SK-N-SH (cell line): Measurements from ENCODE around the gene PARN. TPM values are rescaled to one million over a fixed set of nuclear protein-coding genes. Genes with fewer than 3 reads are reported as not detected.

Experiments
- CTCF ChIA-PET: fragments of 300-600, 350-600 bp; formaldehyde crosslinking; extraction: SDS; loops from one replicate; lab custom pipeline; 2021; lab: Yijun Ruan, JAX
- POLR2A ChIA-PET: fragments of 350-600 bp; sonication (Branson Sonifier 250); formaldehyde crosslinking; extraction: SDS; loops from one replicate; lab custom pipeline; 2020; ENCODE audit warnings: antibody characterized with exemption, inconsistent platforms; lab: Yijun Ruan, JAX
- DNase-seq: peaks from one replicate; pipeline ENCODE4 v3.0.0; 2012
- H2AFZ ChIP-seq: fragments of 200-600 bp; sonication (generic); 2 replicates; pipeline ENCODE4 v1.8.1; 2016; ENCODE audit warnings: antibody characterized with exemption, mild to moderate bottlenecking, low read depth
- H3F3A ChIP-seq: fragments of 200-600 bp; sonication (generic); replicated peaks from 2 replicates; pipeline ENCODE3; 2016; ENCODE audit warnings: antibody characterized with exemption, mild to moderate bottlenecking; ENCODE audit not compliant: insufficient read depth
- H3K27ac ChIP-seq, 2 experiments: fragments of 200-500 bp in 1 of 2; fragments of 200-600 bp in 1 of 2; sonication (Bioruptor generic) in 1 of 2; sonication (generic), shearing (Covaris generic) in 1 of 2; 2 replicates each; pipeline versions ENCODE4 v1.5.1 to v1.6.1; 2014 to 2016; ENCODE audit warnings: low read depth in 2 of 2, inconsistent platforms in 1 of 2, low read length in 1 of 2, mild to moderate bottlenecking in 1 of 2, mixed read lengths in 1 of 2
- H3K27me3 ChIP-seq: fragments of 200-600 bp; sonication (generic), shearing (Covaris generic); 2 replicates; pipeline ENCODE4 v1.6.1; 2016; ENCODE audit warnings: mixed run types; ENCODE audit not compliant: insufficient read depth
- H3K36me3 ChIP-seq, 2 experiments: fragments of 200-500 bp in 1 of 2; fragments of 200-600 bp in 1 of 2; sonication (Bioruptor generic) in 1 of 2; sonication (generic) in 1 of 2; replicated peaks in 1 of 2; 2 replicates each; pipeline versions ENCODE3 to v1.5.1; 2014 to 2016; ENCODE audit warnings: low read length in 1 of 2, mild to moderate bottlenecking in 1 of 2; ENCODE audit not compliant: insufficient read depth in 2 of 2, control insufficient read depth in 1 of 2
- H3K4me1 ChIP-seq, 2 experiments: fragments of 200-500 bp in 1 of 2; fragments of 200-600 bp in 1 of 2; sonication (Bioruptor generic) in 1 of 2; sonication (generic), shearing (Covaris generic) in 1 of 2; 2 replicates each; pipeline versions ENCODE4 v1.5.1 to v1.6.1; 2014 to 2016; ENCODE audit warnings: low read depth in 1 of 2, low read length in 1 of 2, mixed run types in 1 of 2; ENCODE audit not compliant: insufficient read depth in 2 of 2, control insufficient read depth in 1 of 2
- H3K4me2 ChIP-seq: fragments of 200-600 bp; sonication (generic), shearing (Covaris generic); 2 replicates; pipeline ENCODE4 v1.6.1; 2017; ENCODE audit warnings: mixed run types
- H3K4me3 ChIP-seq, 2 experiments: fragments of 200-500 bp in 1 of 2; fragments of 200-600 bp in 1 of 2; sonication (Bioruptor generic) in 1 of 2; sonication (generic), shearing (Covaris generic) in 1 of 2; 2 replicates each; pipeline versions ENCODE4 v1.5.1 to v1.8.1; 2014 to 2016; ENCODE audit warnings: low read depth in 2 of 2, inconsistent platforms in 1 of 2, low read length in 1 of 2, mild to moderate bottlenecking in 1 of 2, mixed read lengths in 1 of 2, moderate library complexity in 1 of 2
- H3K79me2 ChIP-seq: fragments of 200-600 bp; sonication (generic); 2 replicates; pipeline ENCODE4 v1.8.1; 2017; ENCODE audit warnings: mild to moderate bottlenecking; ENCODE audit not compliant: insufficient read depth
- H3K9ac ChIP-seq: fragments of 200-600 bp; sonication (generic); 2 replicates; pipeline ENCODE4 v1.6.1; 2017; ENCODE audit warnings: mixed run types
- H3K9me2 ChIP-seq: fragments of 200-600 bp; sonication (generic); 2 replicates; pipeline ENCODE4 v1.6.1; 2017; ENCODE audit warnings: mixed run types
- H3K9me3 ChIP-seq: fragments of 200-600 bp; sonication (generic); 2 replicates; pipeline ENCODE4 v1.6.1; 2017; ENCODE audit warnings: mixed run types, mild to moderate bottlenecking, moderate library complexity
- H4K20me1 ChIP-seq: fragments of 200-600 bp; sonication (generic); 2 replicates; pipeline ENCODE4 v1.6.1; 2017; ENCODE audit warnings: mild to moderate bottlenecking, mixed run types; ENCODE audit not compliant: insufficient read depth
- CHD2 ChIP-seq: fragments of 150-350 bp; IDR thresholded peaks from 2 replicates; pipeline ENCODE4 v1.6.1; 2018; ENCODE audit warnings: low read length; ENCODE audit not compliant: partially characterized antibody
- ELF1 ChIP-seq: IDR thresholded peaks from 2 replicates; pipeline ENCODE4 v1.4.0; 2012
- EP300 ChIP-seq, 2 experiments: IDR thresholded peaks; 2 replicates each; pipeline versions ENCODE4 v1.4.0 to v1.6.1; 2012; ENCODE audit warnings: borderline replicate concordance in 1 of 2, low read depth in 1 of 2, low read length in 1 of 2
- EZH2phosphoT487 ChIP-seq: fragments of 200-600 bp; sonication (generic); IDR thresholded peaks from 2 replicates; pipeline ENCODE4 v1.6.1; 2017; ENCODE audit warnings: low read depth, mixed run types, mild to moderate bottlenecking, antibody characterized with exemption, moderate library complexity, borderline replicate concordance
- FOSL2 ChIP-seq: IDR thresholded peaks from 2 replicates; pipeline ENCODE4 v1.4.0; 2012; ENCODE audit warnings: low read depth, mild to moderate bottlenecking, moderate library complexity, borderline replicate concordance
- FOXJ3 ChIP-seq: sonication (generic); formaldehyde crosslinking; IDR thresholded peaks from 2 replicates; pipeline ENCODE4 v1.5.1; 2020; ENCODE audit warnings: mild to moderate bottlenecking, missing genetic modification reagents
- FOXM1 ChIP-seq: IDR thresholded peaks from 2 replicates; pipeline ENCODE4 v1.4.0; 2012; ENCODE audit warnings: low read depth, mild to moderate bottlenecking
- GABPA ChIP-seq: IDR thresholded peaks from 2 replicates; pipeline ENCODE4 v1.4.0; 2012; ENCODE audit warnings: low read depth, mild to moderate bottlenecking
- GATA2 ChIP-seq: sonication (generic); formaldehyde crosslinking; IDR thresholded peaks from 2 replicates; pipeline ENCODE4 v1.5.0; 2020; ENCODE audit warnings: mild to moderate bottlenecking, missing genetic modification reagents
- JUND ChIP-seq: IDR thresholded peaks from 2 replicates; pipeline ENCODE4 v1.4.0; 2012
- MXI1 ChIP-seq: IDR thresholded peaks from 2 replicates; pipeline ENCODE4 v1.6.1; 2012; ENCODE audit warnings: mild to moderate bottlenecking, low read depth, low read length, improper control_type of control experiment
- NFIC ChIP-seq: IDR thresholded peaks from 2 replicates; pipeline ENCODE4 v1.4.0; 2012; ENCODE audit warnings: borderline replicate concordance
- RAD21 ChIP-seq: IDR thresholded peaks from 2 replicates; pipeline ENCODE4 v1.6.1; 2012; ENCODE audit warnings: mild to moderate bottlenecking, low read length
- RCOR1 ChIP-seq: fragments of 150-350 bp; IDR thresholded peaks from 2 replicates; pipeline ENCODE4 v1.6.1; 2017; ENCODE audit warnings: antibody characterized with exemption, low read length
- SMC3 ChIP-seq: IDR thresholded peaks from 2 replicates; pipeline ENCODE4 v1.6.1; 2012; ENCODE audit warnings: low read depth, low read length, improper control_type of control experiment
- TAF1 ChIP-seq: IDR thresholded peaks from 2 replicates; pipeline ENCODE4 v1.6.1; 2012; ENCODE audit warnings: low read depth, mild to moderate bottlenecking, low read length, moderate library complexity, borderline replicate concordance
- TCF12 ChIP-seq: IDR thresholded peaks from 2 replicates; pipeline ENCODE4 v1.4.0; 2012
- TEAD4 ChIP-seq: IDR thresholded peaks from 2 replicates; pipeline ENCODE4 v1.4.0; 2012; ENCODE audit warnings: mild to moderate bottlenecking, borderline replicate concordance; ENCODE audit not compliant: insufficient read depth
- YY1 ChIP-seq: IDR thresholded peaks from 2 replicates; pipeline ENCODE4 v1.4.0; 2012; ENCODE audit warnings: low read depth, mild to moderate bottlenecking
- WGBS: methylation state at CpG from one replicate; pipeline ENCODE4 v1.1.6; 2017; ENCODE audit warnings: low lambda C conversion rate; 5-methylcytosine and 5-hydroxymethylcytosine counted together
- polyA plus RNA-seq, 3 experiments: library from polyadenylated mRNA; depleted of rRNA; stranded (reverse); fragments of >200 nt; gene quantifications; 2 replicates each; pipeline ENCODE4 v1.2.3, GENCODE V29; 2012
- TF ChIP-seq, protein P1 (sequence below): IDR thresholded peaks from 2 replicates; pipeline ENCODE4; 2012
- TF ChIP-seq, protein P2 (sequence below): IDR thresholded peaks from 2 replicates; pipeline ENCODE4 v1.4.0; 2012; ENCODE audit warnings: low read depth, borderline replicate concordance
- TF ChIP-seq, protein P3 (sequence below): fragments of 200-600 bp; sonication (generic); IDR thresholded peaks from 2 replicates; pipeline ENCODE4 v1.6.1; 2017; ENCODE audit warnings: antibody characterized with exemption, mild to moderate bottlenecking, moderate library complexity
- TF ChIP-seq, protein P4 (sequence below): IDR thresholded peaks from 2 replicates; pipeline ENCODE4 v1.4.0; 2012; ENCODE audit warnings: low read depth, borderline replicate concordance
- TF ChIP-seq, protein P5 (sequence below): IDR thresholded peaks from 2 replicates; pipeline ENCODE4 v1.4.0; 2012; ENCODE audit warnings: low read depth

The PARN gene, protein sequence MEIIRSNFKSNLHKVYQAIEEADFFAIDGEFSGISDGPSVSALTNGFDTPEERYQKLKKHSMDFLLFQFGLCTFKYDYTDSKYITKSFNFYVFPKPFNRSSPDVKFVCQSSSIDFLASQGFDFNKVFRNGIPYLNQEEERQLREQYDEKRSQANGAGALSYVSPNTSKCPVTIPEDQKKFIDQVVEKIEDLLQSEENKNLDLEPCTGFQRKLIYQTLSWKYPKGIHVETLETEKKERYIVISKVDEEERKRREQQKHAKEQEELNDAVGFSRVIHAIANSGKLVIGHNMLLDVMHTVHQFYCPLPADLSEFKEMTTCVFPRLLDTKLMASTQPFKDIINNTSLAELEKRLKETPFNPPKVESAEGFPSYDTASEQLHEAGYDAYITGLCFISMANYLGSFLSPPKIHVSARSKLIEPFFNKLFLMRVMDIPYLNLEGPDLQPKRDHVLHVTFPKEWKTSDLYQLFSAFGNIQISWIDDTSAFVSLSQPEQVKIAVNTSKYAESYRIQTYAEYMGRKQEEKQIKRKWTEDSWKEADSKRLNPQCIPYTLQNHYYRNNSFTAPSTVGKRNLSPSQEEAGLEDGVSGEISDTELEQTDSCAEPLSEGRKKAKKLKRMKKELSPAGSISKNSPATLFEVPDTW
- 20.5 and 24.6 TPM in 2 replicates for polyA plus RNA-seq (2012; rRNA removed)
- polyA plus RNA-seq (2012; cell fraction: cytosol; rRNA removed), result 26.8 and 31.7 TPM in 2 replicates
- 29.1 and 33.5 TPM in 2 replicates for polyA plus RNA-seq (2012; cell fraction: nucleus; rRNA removed)

DNA sequence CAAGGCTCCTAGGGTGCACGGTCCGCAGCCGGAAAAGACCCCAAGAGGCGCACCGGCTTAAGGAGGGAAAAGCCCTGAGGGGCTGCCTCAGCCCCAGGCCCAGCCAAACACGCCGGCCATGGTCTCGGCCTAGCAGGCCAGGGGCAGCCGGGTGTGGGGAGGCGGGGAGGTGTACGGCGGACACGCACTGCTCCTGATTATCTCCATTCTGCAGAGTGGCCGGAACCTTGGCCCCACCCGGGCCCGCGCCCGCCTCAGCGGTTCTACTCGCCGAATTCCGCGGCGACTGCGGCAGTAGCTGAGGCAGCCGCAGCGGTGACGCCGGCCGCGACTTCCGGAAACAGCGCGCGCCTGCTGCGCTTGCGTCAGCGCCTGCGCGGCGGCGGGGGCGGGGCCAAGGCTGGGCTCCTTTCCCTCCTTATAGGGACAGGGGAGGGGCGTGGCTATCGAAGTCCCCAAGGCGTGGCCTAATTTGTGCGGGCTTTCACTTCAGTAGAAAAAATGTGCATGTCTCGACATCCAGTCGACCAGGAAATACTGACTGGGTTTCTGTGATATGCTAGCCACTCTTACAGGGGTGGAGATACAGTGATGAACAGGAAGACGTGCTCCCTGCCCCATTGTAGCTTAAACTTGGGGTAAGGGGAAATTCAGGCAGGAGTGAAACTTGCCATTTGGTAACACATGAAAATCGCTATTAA lies at the start of gene PARN:
Gene PARN (minus strand): TSS at position 342 of the 701 bp plus-strand sequence. CDS start 135 bp downstream, at position 207.
- H3K4me1 ChIP-seq, result peaks cover 12 to 17% of the 10 kb centered on the region in 2 experiments; a peak in 3 of 4 replicates
- H3K27ac ChIP-seq, result peak within 1 kb of the TSS; percentile 79 to 82
- ChIA-PET CTCF (no interaction called here), POLR2A (interaction anchor here (0.6 kb wide), 1 partner anchor 33 kb away, joined by 3 read pairs; no protein-coding TSS in a partner anchor)
- peak within 1 kb of the TSS; percentile 97 for H3K9ac ChIP-seq
- DNase-seq, result peak; percentile 98
- H3F3A ChIP-seq, result peaks cover 11% of the 10 kb centered on the region
- peak within 1 kb of the TSS; percentile 77 to 91 for H3K4me3 ChIP-seq
- peaks cover 15 to 34% of the 10 kb centered on the region in 2 experiments for H3K36me3 ChIP-seq
- H3K9me2 ChIP-seq, result no peaks in the 10 kb centered on the region
- peak within 1 kb of the TSS; percentile 81; the same call in 1 of the 2 replicates for H2AFZ ChIP-seq
- peaks cover 58% of the 10 kb centered on the region for H3K79me2 ChIP-seq
- H4K20me1 ChIP-seq, result peaks cover 16% of the 10 kb centered on the region
- 9% methylated on average over 12 of the region's 51 CpGs for WGBS
- H3K4me2 ChIP-seq, result peak within 1 kb of the TSS; percentile 94
- no peaks in the 10 kb centered on the region for H3K9me3 ChIP-seq
- no peaks in the 10 kb centered on the region for H3K27me3 ChIP-seq
- no peak for TF ChIP-seq FOXM1
- TF ChIP-seq EP300 (IDR thresholded peaks at IDR 0.05; ENCODE audit: borderline replicate concordance in 1 of 2, low read depth in 1 of 2, low read length in 1 of 2), result peak in 1 of 2 experiments; percentile 26; a peak in 1 of 4 replicates
- TF ChIP-seq, protein P1, sequence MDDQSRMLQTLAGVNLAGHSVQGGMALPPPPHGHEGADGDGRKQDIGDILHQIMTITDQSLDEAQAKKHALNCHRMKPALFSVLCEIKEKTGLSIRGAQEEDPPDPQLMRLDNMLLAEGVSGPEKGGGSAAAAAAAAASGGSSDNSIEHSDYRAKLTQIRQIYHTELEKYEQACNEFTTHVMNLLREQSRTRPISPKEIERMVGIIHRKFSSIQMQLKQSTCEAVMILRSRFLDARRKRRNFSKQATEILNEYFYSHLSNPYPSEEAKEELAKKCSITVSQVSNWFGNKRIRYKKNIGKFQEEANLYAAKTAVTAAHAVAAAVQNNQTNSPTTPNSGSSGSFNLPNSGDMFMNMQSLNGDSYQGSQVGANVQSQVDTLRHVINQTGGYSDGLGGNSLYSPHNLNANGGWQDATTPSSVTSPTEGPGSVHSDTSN, result no peak
- no peak for TF ChIP-seq FOXJ3
- TF ChIP-seq YY1, result no peak
- TF ChIP-seq TEAD4, result 0 out of 2 replicates have a peak, but pooled peaks have one; percentile 54
- no peak for TF ChIP-seq GATA2
- TF ChIP-seq CHD2, result no peak
- no peak for TF ChIP-seq EZH2phosphoT487
- TF ChIP-seq GABPA, result peak; percentile 53; the same call in 1 of the 2 replicates
- peak; percentile 77; the same call in 1 of the 2 replicates for TF ChIP-seq TAF1
- no peak for TF ChIP-seq JUND
- TF ChIP-seq NFIC, result no peak
- TF ChIP-seq, protein P2, sequence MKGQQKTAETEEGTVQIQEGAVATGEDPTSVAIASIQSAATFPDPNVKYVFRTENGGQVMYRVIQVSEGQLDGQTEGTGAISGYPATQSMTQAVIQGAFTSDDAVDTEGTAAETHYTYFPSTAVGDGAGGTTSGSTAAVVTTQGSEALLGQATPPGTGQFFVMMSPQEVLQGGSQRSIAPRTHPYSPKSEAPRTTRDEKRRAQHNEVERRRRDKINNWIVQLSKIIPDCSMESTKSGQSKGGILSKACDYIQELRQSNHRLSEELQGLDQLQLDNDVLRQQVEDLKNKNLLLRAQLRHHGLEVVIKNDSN, result no peak
- peak; percentile 95 for TF ChIP-seq ELF1
- TF ChIP-seq TCF12, result no peak
- TF ChIP-seq RAD21, result no peak
- TF ChIP-seq, protein P3, sequence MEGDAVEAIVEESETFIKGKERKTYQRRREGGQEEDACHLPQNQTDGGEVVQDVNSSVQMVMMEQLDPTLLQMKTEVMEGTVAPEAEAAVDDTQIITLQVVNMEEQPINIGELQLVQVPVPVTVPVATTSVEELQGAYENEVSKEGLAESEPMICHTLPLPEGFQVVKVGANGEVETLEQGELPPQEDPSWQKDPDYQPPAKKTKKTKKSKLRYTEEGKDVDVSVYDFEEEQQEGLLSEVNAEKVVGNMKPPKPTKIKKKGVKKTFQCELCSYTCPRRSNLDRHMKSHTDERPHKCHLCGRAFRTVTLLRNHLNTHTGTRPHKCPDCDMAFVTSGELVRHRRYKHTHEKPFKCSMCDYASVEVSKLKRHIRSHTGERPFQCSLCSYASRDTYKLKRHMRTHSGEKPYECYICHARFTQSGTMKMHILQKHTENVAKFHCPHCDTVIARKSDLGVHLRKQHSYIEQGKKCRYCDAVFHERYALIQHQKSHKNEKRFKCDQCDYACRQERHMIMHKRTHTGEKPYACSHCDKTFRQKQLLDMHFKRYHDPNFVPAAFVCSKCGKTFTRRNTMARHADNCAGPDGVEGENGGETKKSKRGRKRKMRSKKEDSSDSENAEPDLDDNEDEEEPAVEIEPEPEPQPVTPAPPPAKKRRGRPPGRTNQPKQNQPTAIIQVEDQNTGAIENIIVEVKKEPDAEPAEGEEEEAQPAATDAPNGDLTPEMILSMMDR, result no peak
- no peak for TF ChIP-seq SMC3
- TF ChIP-seq, protein P4, sequence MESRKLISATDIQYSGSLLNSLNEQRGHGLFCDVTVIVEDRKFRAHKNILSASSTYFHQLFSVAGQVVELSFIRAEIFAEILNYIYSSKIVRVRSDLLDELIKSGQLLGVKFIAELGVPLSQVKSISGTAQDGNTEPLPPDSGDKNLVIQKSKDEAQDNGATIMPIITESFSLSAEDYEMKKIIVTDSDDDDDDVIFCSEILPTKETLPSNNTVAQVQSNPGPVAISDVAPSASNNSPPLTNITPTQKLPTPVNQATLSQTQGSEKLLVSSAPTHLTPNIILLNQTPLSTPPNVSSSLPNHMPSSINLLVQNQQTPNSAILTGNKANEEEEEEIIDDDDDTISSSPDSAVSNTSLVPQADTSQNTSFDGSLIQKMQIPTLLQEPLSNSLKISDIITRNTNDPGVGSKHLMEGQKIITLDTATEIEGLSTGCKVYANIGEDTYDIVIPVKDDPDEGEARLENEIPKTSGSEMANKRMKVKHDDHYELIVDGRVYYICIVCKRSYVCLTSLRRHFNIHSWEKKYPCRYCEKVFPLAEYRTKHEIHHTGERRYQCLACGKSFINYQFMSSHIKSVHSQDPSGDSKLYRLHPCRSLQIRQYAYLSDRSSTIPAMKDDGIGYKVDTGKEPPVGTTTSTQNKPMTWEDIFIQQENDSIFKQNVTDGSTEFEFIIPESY, result no peak
- TF ChIP-seq FOSL2, result no peak
- peak; percentile 26; the same call in 1 of the 2 replicates for TF ChIP-seq RCOR1
- TF ChIP-seq, protein P5, sequence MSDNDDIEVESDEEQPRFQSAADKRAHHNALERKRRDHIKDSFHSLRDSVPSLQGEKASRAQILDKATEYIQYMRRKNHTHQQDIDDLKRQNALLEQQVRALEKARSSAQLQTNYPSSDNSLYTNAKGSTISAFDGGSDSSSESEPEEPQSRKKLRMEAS, result peak; percentile 92
- peak; percentile 75; the same call in 1 of the 2 replicates for TF ChIP-seq MXI1
